NT2/D1 (cell line): Measurements from ENCODE around the gene SLC39A5.

Experiments used
- DNase-seq: peaks from one replicate; pipeline ENCODE4 v3.0.0-alpha.2; 2011; ENCODE audit warnings: low read depth, low spot score
- H3K27me3 ChIP-seq: 2 replicates; pipeline ENCODE4 v1.6.0; 2011; ENCODE audit warnings: mild to moderate bottlenecking; ENCODE audit not compliant: insufficient read length, insufficient read depth
- H3K36me3 ChIP-seq: 2 replicates; pipeline ENCODE4 v1.6.1; 2011; ENCODE audit warnings: mild to moderate bottlenecking, low read length, mixed read lengths; ENCODE audit not compliant: insufficient read depth, insufficient read length
- H3K4me1 ChIP-seq: 2 replicates; pipeline ENCODE4 v1.5.1; 2011; ENCODE audit not compliant: insufficient read depth, insufficient read length
- H3K4me3 ChIP-seq: 2 replicates; pipeline ENCODE4 v1.5.1; 2011; ENCODE audit warnings: low read depth; ENCODE audit not compliant: insufficient read length
- H3K9ac ChIP-seq: 2 replicates; pipeline ENCODE4 v1.6.0; 2011; ENCODE audit warnings: low read depth; ENCODE audit not compliant: insufficient read length
- H3K9me3 ChIP-seq: 2 replicates; pipeline ENCODE4 v1.5.1; 2011; ENCODE audit warnings: mild to moderate bottlenecking, low read length; ENCODE audit not compliant: insufficient read depth
- SUZ12 ChIP-seq: IDR thresholded peaks from 2 replicates; pipeline ENCODE4 v1.6.1; 2011; ENCODE audit not compliant: insufficient read length, insufficient read depth; ENCODE audit errors: extremely low read depth
- YY1 ChIP-seq: IDR thresholded peaks from 2 replicates; pipeline ENCODE4 v1.6.1; 2011; ENCODE audit not compliant: insufficient read length, insufficient read depth
- ZNF274 ChIP-seq: IDR thresholded peaks from 2 replicates; pipeline ENCODE4 v1.6.1; 2011; ENCODE audit warnings: mild to moderate bottlenecking, low read depth, low read length

Gene SLC39A5

DNA sequence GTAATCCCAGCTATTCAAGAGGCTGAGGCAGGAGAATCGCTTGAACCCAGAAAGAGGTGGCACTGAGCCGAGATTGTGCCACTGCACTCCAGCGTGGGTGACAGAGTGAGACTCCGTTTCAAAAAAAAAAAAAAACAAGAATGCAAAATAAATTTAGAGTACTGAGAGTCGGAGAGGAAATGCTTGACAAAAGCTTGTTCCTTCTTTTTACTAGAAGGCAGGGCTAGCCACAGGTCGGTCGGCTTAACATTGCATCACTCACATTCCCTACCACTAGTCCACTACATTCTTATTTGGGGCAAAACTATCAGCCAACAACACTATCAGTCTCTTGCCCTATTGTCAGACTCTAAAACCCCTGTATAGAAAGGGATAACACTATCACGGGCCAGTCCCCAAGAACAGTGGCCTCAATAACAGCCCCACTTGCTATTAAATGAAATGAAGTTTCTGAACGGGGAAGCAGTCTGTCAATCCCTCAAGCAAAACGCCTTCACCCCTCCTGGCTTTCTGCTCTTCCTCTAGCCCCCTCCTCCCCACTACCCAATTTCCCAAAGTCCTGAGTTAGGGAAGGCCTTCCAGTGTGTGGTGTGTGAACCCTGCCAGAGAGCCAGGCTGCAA is 9.1 kb upstream of the SLC39A5 start:
- TF ChIP-seq SUZ12 (no peak), ZNF274 (no peak), YY1 (no peak)
- H3K27me3 ChIP-seq: no peaks in the 10 kb centered on the region
- peaks cover 7% of the 10 kb centered on the region; the same call in 1 of the 2 replicates for H3K9me3 ChIP-seq
- H3K4me3 ChIP-seq: peak overlapping the region; percentile 87
- peaks cover 18% of the 10 kb centered on the region for H3K36me3 ChIP-seq
- no peak for DNase-seq
- H3K4me1 ChIP-seq: no peaks in the 10 kb centered on the region
- H3K9ac ChIP-seq: peak overlapping the region; percentile 86

DNA sequence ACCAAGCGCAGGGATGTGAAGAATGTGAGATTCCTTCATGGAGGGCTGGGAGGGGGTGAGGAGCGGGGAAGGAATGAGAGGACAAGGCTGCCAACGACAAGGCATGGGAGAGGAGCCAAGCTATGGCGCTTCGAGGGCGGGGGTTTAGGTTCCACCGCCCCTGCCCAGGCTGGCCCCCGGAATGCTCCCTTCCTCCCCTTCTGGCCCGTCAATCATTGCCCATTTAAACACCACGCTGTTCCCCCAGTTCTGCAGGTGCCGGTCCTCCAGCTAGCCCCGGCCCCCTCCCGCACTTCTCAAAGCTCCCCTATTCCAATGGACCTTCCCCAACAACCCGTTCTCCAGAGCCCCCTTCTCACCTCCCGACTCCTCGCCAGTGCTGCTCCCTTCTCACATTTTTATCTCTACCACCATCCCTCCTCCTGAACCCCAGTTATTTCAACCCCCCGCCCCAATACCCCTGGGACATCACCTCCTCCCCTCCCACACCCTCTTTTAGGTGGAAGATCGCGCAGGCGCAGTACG is 8.6 kb upstream of the SLC39A5 start:
- Histone ChIP-seq H3K9me3 (peaks cover 7% of the 10 kb centered on the region; the same call in 1 of the 2 replicates), H3K9ac (peak overlapping the region; percentile 86), H3K36me3 (peaks cover 19% of the 10 kb centered on the region), H3K27me3 (no peaks in the 10 kb centered on the region), H3K4me3 (peak overlapping the region; percentile 87), H3K4me1 (no peaks in the 10 kb centered on the region)
- peak; percentile 54 for DNase-seq
- TF ChIP-seq YY1 (no peak), SUZ12 (no peak), ZNF274 (no peak)

DNA sequence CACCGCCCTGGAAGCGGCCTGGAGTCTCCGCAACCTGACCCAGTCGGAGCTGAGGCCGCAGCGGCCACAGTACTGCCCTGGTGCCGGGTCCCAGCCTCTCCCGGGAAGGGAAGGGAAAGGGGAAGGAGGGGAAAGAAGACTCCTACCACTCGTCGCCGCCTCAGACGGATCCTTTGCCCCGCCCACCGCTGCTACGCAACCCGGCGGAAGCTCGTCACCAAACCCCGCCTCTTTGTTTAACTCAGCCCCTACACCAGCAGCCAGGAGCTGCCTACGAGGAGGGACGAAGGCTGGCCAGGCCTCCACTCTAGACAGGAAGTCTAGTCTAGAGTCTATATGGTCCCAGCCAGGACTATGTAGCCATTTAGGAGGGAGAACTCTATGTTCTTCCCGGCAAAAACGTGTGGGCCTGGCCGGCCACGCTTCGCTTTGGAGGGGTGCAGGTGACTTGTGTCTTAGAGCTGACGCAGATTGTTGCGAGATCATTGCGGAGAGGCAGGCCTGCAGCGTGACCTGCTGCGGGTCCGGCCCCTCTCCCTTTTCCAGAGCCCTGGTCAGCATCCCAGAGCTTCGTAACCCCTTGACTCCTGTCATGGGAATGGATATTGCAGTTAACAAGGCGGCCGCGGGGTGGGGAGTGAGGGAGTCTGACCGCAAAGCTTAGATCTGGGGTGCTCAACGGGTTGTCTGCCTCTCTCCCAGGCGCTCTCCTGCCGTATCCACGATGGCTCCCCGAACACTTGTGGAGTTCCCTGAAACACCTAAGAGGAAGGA is 7.9 kb upstream of the SLC39A5 start, which contains the start of gene RNF41:
RNF41 (minus strand) TSS at position 166 of the 774 bp plus-strand sequence. CDS start 7,875 bp downstream, outside the sequence.
- DNase-seq: peak; percentile 96
- Histone ChIP-seq H3K4me1 (no peaks in the 10 kb centered on the region), H3K4me3 (peak within 1 kb of the TSS; percentile 87), H3K9ac (peak within 1 kb of the TSS; percentile 91), H3K9me3 (peaks cover 7% of the 10 kb centered on the region; the same call in 1 of the 2 replicates), H3K36me3 (peaks cover 14% of the 10 kb centered on the region), H3K27me3 (no peaks in the 10 kb centered on the region)
- no peak for TF ChIP-seq SUZ12
- TF ChIP-seq YY1: no peak
- no peak for TF ChIP-seq ZNF274

DNA sequence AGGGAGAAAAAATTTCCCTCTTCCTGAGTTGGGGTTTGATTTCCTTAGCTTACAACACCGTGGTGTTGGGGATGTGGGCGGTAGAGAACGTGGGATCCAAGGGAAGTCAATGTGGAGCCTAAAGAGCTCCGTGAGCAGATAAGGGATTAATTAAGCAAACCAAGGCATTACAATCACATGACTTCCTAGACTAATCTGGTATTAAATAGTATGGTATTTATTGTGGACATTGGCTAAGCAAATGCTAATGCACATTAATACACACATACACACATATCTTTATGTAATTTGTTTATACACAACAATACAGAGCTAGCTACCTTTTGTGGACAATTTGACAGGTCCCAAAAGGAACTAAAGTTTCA is 7.3 kb upstream of the SLC39A5 start:
- no peaks in the 10 kb centered on the region for H3K27me3 ChIP-seq
- no peak for DNase-seq
- H3K36me3 ChIP-seq: peaks cover 11% of the 10 kb centered on the region
- H3K4me1 ChIP-seq: no peaks in the 10 kb centered on the region
- TF ChIP-seq ZNF274 (no peak), YY1 (no peak), SUZ12 (no peak)
- H3K9me3 ChIP-seq: peaks cover 7% of the 10 kb centered on the region; the same call in 1 of the 2 replicates
- H3K4me3 ChIP-seq: peak overlapping the region; percentile 87
- peak overlapping the region; percentile 91 for H3K9ac ChIP-seq

DNA sequence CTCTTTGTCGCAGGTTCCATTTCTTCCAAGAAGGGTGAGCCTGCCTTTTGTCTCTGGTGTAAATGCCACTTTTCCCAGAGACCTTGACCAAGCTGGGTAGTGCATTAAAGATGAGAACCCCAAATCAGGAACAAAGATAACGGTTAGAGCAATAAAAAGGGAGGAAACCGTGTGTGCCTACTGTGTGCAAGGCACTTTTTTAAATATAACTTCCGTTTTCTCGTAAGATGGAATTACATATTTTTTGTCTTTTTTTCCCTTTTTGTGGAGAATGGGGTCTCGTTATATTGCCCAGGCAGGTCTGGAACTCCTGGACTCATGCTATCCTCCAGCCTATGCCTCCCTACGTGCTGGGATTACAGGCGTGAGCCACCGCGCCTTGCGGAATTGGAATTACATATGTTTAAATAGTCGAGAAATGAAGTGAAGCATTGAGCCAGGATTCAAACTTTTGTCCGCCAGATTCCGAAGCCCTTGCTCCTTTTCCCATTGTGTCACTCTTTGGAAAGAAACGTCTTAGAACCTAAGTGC is 6.2 kb upstream of the SLC39A5 start:
- no peak for DNase-seq
- no peak overlapping the region for H3K4me3 ChIP-seq
- H3K27me3 ChIP-seq: no peaks in the 10 kb centered on the region
- peaks cover 7% of the 10 kb centered on the region for H3K36me3 ChIP-seq
- H3K9me3 ChIP-seq: peaks cover 7% of the 10 kb centered on the region; the same call in 1 of the 2 replicates
- H3K4me1 ChIP-seq: no peaks in the 10 kb centered on the region
- TF ChIP-seq SUZ12: no peak
- no peak for TF ChIP-seq YY1
- no peak for TF ChIP-seq ZNF274
- H3K9ac ChIP-seq: no peak overlapping the region

DNA sequence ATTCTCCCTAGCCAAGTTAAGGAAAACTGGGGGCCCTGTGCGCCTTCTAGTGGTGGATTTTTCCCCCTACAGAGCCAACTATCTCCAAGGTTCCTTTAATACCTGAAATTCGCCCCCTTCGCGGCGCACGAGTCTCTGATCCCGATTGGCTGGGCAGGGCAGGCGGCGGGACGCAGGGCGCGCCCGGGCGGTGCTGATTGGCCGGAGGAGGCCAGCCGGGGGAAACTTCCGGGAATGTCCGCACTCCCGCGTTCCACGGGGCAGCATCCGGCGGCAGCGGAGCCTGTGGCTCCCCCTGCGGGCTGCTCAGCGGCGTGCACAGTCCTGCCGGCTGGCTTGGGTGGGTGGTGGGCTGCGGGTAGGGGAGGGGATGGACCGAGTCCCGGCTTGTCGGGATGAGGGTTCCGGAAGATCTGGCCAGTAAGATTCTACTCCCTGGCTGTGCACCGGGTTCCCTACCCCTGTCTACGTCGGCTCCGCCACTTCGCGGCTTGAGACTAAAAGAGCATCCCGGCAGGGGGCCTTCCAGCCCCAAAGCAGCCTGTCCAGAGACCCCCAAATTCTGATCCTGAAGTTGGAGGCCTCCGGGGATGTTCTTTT is 5.6 kb upstream of the SLC39A5 start, which contains the start of gene NABP2:
NABP2 (plus strand) TSS at position 241 of the 600 bp plus-strand sequence. CDS start 515 bp downstream, outside the sequence.
- Histone ChIP-seq H3K27me3 (no peaks in the 10 kb centered on the region), H3K36me3 (peaks cover 9% of the 10 kb centered on the region), H3K9ac (peak within 1 kb of the TSS; percentile 75), H3K4me3 (peak within 1 kb of the TSS; percentile 58), H3K4me1 (no peaks in the 10 kb centered on the region), H3K9me3 (peaks cover 7% of the 10 kb centered on the region; the same call in 1 of the 2 replicates)
- TF ChIP-seq SUZ12: no peak
- no peak for TF ChIP-seq ZNF274
- no peak for TF ChIP-seq YY1
- DNase-seq: peak; percentile 97

DNA sequence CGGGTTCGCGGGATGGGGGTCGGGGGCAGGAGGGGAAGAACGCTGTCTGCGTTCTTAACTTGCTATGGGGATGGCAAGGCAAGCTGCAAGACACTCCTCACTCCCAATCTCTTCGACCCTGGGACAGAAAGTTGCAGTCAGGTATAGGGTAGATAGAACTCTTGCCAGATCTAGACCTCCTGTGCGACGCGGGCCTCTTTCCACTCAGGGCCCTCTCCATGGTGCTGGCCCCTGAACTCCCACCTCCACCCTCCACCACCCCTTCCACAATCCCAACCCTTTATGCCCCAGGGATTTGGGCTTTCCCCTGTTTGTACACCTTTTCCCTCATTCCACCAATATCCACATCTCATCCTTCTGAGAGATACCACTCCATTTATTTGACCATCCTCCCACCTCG is 4.9 kb upstream of the SLC39A5 start:
- Histone ChIP-seq H3K9ac (peak overlapping the region; percentile 75), H3K27me3 (no peaks in the 10 kb centered on the region), H3K36me3 (peaks cover 7% of the 10 kb centered on the region), H3K4me1 (no peaks in the 10 kb centered on the region), H3K4me3 (peak overlapping the region; percentile 58), H3K9me3 (peaks cover 7% of the 10 kb centered on the region; the same call in 1 of the 2 replicates)
- DNase-seq: no peak
- no peak for TF ChIP-seq YY1
- TF ChIP-seq SUZ12: no peak
- TF ChIP-seq ZNF274: no peak
